H1 (cell line): ENCODE data around the gene SORCS3. TPM values are rescaled to one million over a fixed set of nuclear protein-coding genes. Genes with fewer than 3 reads are reported as not detected.

ENCODE experiments used
- CTCF ChIA-PET: fragments of 300-600 bp; sonication (Branson Sonifier 250); formaldehyde crosslinking; loops from one replicate; lab custom pipeline; 2021; ENCODE audit not compliant: partially characterized antibody; lab: Charles Lee
- POLR2A ChIA-PET: fragments of 300-600 bp; sonication (Branson Sonifier 250); formaldehyde crosslinking; loops from one replicate; lab custom pipeline; 2021; ENCODE audit warnings: inconsistent platforms; ENCODE audit not compliant: partially characterized antibody; lab: Charles Lee
- DNase-seq, 2 experiments: peaks; one replicate each; pipeline versions ENCODE4 v3.0.0 to v3.0.0-alpha.2; 2010 to 2022; ENCODE audit warnings: low spot score in 2 of 2, low read depth in 1 of 2, mixed read lengths in 1 of 2
- FAIRE-seq: peaks from 2 replicates; lab custom pipeline; 2011; peaks lifted over from hg19 to GRCh38; lab: Jason Lieb, UNC
- H2AFZ ChIP-seq: 2 replicates; pipeline ENCODE4 v1.8.1; 2012; ENCODE audit warnings: low read length, inconsistent platforms
- H2AK5ac ChIP-seq: 2 replicates; pipeline ENCODE4 v1.6.1; 2013; ENCODE audit warnings: low read depth, low read length
- H2BK120ac ChIP-seq: replicated peaks from 2 replicates; pipeline ENCODE3; 2013; ENCODE audit warnings: low read depth, low read length, inconsistent platforms
- H2BK12ac ChIP-seq: 2 replicates; pipeline ENCODE4 v1.6.1; 2013; ENCODE audit warnings: low read depth, low read length
- H2BK15ac ChIP-seq: 2 replicates; pipeline ENCODE4 v1.6.1; 2013; ENCODE audit warnings: low read length
- H2BK20ac ChIP-seq: 2 replicates; pipeline ENCODE4 v1.6.1; 2013; ENCODE audit warnings: low read length
- H2BK5ac ChIP-seq: 2 replicates; pipeline ENCODE4 v1.6.1; 2013; ENCODE audit warnings: low read depth, low read length
- H3K14ac ChIP-seq: 2 replicates; pipeline ENCODE4 v1.6.1; 2013; ENCODE audit warnings: inconsistent platforms; ENCODE audit not compliant: insufficient read length
- H3K18ac ChIP-seq: 2 replicates; pipeline ENCODE4 v1.6.1; 2013; ENCODE audit warnings: low read length; ENCODE audit errors: extremely low read depth
- H3K23ac ChIP-seq: 2 replicates; pipeline ENCODE4 v1.6.1; 2013; ENCODE audit warnings: inconsistent platforms; ENCODE audit not compliant: insufficient read length
- H3K23me2 ChIP-seq: 2 replicates; pipeline ENCODE4 v1.6.1; 2013; ENCODE audit warnings: low read depth, low read length
- H3K27ac ChIP-seq: 2 replicates; pipeline ENCODE4 v1.6.1; 2011; ENCODE audit warnings: low read depth, low read length, inconsistent platforms
- H3K27me3 ChIP-seq, 4 experiments: replicated peaks in 1 of 4; 1 replicate in 1 of 4; 2 replicates in 3 of 4; pipeline versions ENCODE4 v1.6.1 to v1.8.1; 2011 to 2013; ENCODE audit warnings: low read length in 3 of 4, mild to moderate bottlenecking in 3 of 4, inconsistent platforms in 2 of 4, mixed read lengths in 2 of 4, moderate library complexity in 1 of 4; ENCODE audit not compliant: control insufficient read depth in 3 of 4, insufficient read depth in 3 of 4; ENCODE audit errors: extremely low read depth in 1 of 4
- H3K36me3 ChIP-seq, 4 experiments: 2 replicates each; pipeline versions ENCODE4 v1.6.1 to v1.8.1; 2011 to 2013; ENCODE audit warnings: mild to moderate bottlenecking in 4 of 4, low read length in 3 of 4, moderate library complexity in 2 of 4, control low read depth in 1 of 4, inconsistent platforms in 1 of 4; ENCODE audit not compliant: insufficient read depth in 4 of 4, control insufficient read depth in 2 of 4
- H3K4ac ChIP-seq: replicated peaks from 2 replicates; pipeline ENCODE3; 2013; ENCODE audit warnings: low read length, low read depth, mixed read lengths, inconsistent platforms; ENCODE audit not compliant: insufficient read length
- H3K4me1 ChIP-seq, 4 experiments: replicated peaks in 1 of 4; 1 replicate in 1 of 4; 2 replicates in 3 of 4; pipeline versions ENCODE4 v1.6.1 to v1.8.1; 2011 to 2013; ENCODE audit warnings: low read length in 3 of 4, inconsistent platforms in 2 of 4, mixed read lengths in 1 of 4; ENCODE audit not compliant: insufficient read depth in 4 of 4, control insufficient read depth in 3 of 4
- H3K4me2 ChIP-seq, 2 experiments: 2 replicates each; pipeline versions ENCODE4 v1.6.1 to v1.8.1; 2011 to 2013; ENCODE audit warnings: low read depth in 2 of 2, low read length in 2 of 2, control low read depth in 1 of 2, inconsistent platforms in 1 of 2, mild to moderate bottlenecking in 1 of 2; ENCODE audit not compliant: insufficient read depth in 1 of 2
- H3K4me3 ChIP-seq, 4 experiments: fragments of 200-600, 300-600 bp in 1 of 4; sonication (generic), shearing (Covaris generic), sonication (Bioruptor Twin) in 1 of 4; 2 replicates each; pipeline versions ENCODE4 v1.5.1 to v1.8.1; 2011 to 2016; ENCODE audit warnings: low read length in 4 of 4, low read depth in 3 of 4, control low read depth in 2 of 4, inconsistent platforms in 2 of 4, mild to moderate bottlenecking in 2 of 4, mixed read lengths in 1 of 4, moderate library complexity in 1 of 4; ENCODE audit not compliant: insufficient read depth in 2 of 4; ENCODE audit errors: extremely low read depth in 1 of 4
- H3K56ac ChIP-seq: replicated peaks from 2 replicates; pipeline ENCODE3; 2013; ENCODE audit warnings: low read depth, mild to moderate bottlenecking, mixed read lengths, low read length, inconsistent platforms; ENCODE audit not compliant: insufficient read length
- H3K79me1 ChIP-seq: 2 replicates; pipeline ENCODE4 v1.6.1; 2013; ENCODE audit warnings: low read depth, low read length, control low read depth
- H3K79me2 ChIP-seq, 2 experiments: 2 replicates each; pipeline versions ENCODE4 v1.6.1 to v1.8.1; 2012 to 2013; ENCODE audit warnings: low read length in 2 of 2, mild to moderate bottlenecking in 2 of 2, inconsistent platforms in 1 of 2; ENCODE audit not compliant: insufficient read depth in 2 of 2, control insufficient read depth in 1 of 2
- H3K9ac ChIP-seq, 4 experiments: replicated peaks in 1 of 4; 1 replicate in 1 of 4; 2 replicates in 3 of 4; pipeline versions ENCODE4 v1.6.1 to v1.8.1; 2011 to 2013; ENCODE audit warnings: low read depth in 3 of 4, low read length in 3 of 4, control low read depth in 2 of 4, mild to moderate bottlenecking in 2 of 4, moderate library complexity in 2 of 4, inconsistent platforms in 1 of 4; ENCODE audit errors: extremely low read depth in 1 of 4
- H3K9me3 ChIP-seq, 2 experiments: 2 replicates each; pipeline versions ENCODE4 v1.6.1 to v1.8.1; 2012 to 2013; ENCODE audit warnings: mild to moderate bottlenecking in 2 of 2, moderate library complexity in 2 of 2, control low read depth in 1 of 2, inconsistent platforms in 1 of 2, low read depth in 1 of 2, low read length in 1 of 2, mixed read lengths in 1 of 2; ENCODE audit not compliant: insufficient read depth in 2 of 2
- H4K20me1 ChIP-seq, 2 experiments: replicated peaks in 1 of 2; 2 replicates each; pipeline versions ENCODE3 to v1.8.1; 2011 to 2013; ENCODE audit warnings: inconsistent platforms in 2 of 2, low read length in 2 of 2, mild to moderate bottlenecking in 1 of 2; ENCODE audit not compliant: insufficient read depth in 2 of 2, control insufficient read depth in 1 of 2
- H4K5ac ChIP-seq: 2 replicates; pipeline ENCODE4 v1.6.1; 2013; ENCODE audit warnings: low read length, low read depth, mixed read lengths, inconsistent platforms; ENCODE audit not compliant: insufficient read length
- H4K8ac ChIP-seq: 2 replicates; pipeline ENCODE4 v1.8.0; 2013; ENCODE audit warnings: mild to moderate bottlenecking, moderate library complexity, low read length, inconsistent platforms; ENCODE audit not compliant: insufficient read depth; ENCODE audit errors: extremely low read depth
- H4K91ac ChIP-seq: replicated peaks from 2 replicates; pipeline ENCODE3; 2013; ENCODE audit warnings: low read length, mixed read lengths, inconsistent platforms; ENCODE audit not compliant: insufficient read length
- BACH1 ChIP-seq: IDR thresholded peaks from 2 replicates; pipeline ENCODE4 v1.6.1; 2012; ENCODE audit warnings: low read length, improper control_type of control experiment
- CEBPB ChIP-seq: IDR thresholded peaks from 2 replicates; pipeline ENCODE4 v1.6.1; 2012; ENCODE audit warnings: low read depth, low read length
- CHD2 ChIP-seq: IDR thresholded peaks from 2 replicates; pipeline ENCODE4 v1.6.1; 2012; ENCODE audit warnings: low read length, improper control_type of control experiment
- SP4 ChIP-seq: IDR thresholded peaks from 2 replicates; pipeline ENCODE4 v1.6.1; 2012; ENCODE audit warnings: low read length, inconsistent platforms
- YY1 ChIP-seq: IDR thresholded peaks from 2 replicates; pipeline ENCODE4 v1.6.1; 2011; ENCODE audit warnings: low read depth, mild to moderate bottlenecking, low read length
- WGBS, 2 experiments: shearing (Covaris generic) in 1 of 2; methylation state at CpG; one replicate each; pipeline versions ENCODE4 v1.1.6 to v1.1.7; 2013 to 2015; ENCODE audit warnings: low lambda C conversion rate in 2 of 2, mixed read lengths in 2 of 2, inconsistent platforms in 1 of 2, low coverage in 1 of 2, missing lambda C conversion rate in 1 of 2; ENCODE audit not compliant: insufficient replicate concordance in 2 of 2, insufficient coverage in 1 of 2, insufficient read length in 1 of 2; ENCODE audit errors: extremely low coverage in 1 of 2, missing lambda C conversion rate in 1 of 2; 5-methylcytosine and 5-hydroxymethylcytosine counted together
- polyA plus RNA-seq, 7 experiments: library from polyadenylated mRNA; depleted of rRNA in 3 of 7; stranded (reverse) in 5 of 7; unstranded in 2 of 7; fragments of >200 nt in 5 of 7; fragments of 200-250 nt in 2 of 7; gene quantifications; 1 replicate in 5 of 7; 2 replicates in 1 of 7; 4 replicates in 1 of 7; pipeline versions ENCODE4 v1.2.1 to v1.2.3, GENCODE V29; 2011 to 2013; ENCODE audit warnings: missing spikeins in 2 of 7, mixed read lengths in 2 of 7
- total RNA-seq: library from RNA; stranded (reverse); fragmentation: NEBNext Ultra II Directional; extraction: Animal tissue kit (Norgen Biotek cat#: 25700); gene quantifications from 2 replicates; pipeline ENCODE4 v1.2.1, GENCODE V29; 2021

Gene SORCS3
- total and polyA plus RNA-seq, 2 of the 8 experiments (the other 6 are each of a cell fraction or from before 2014, with no cell fraction given): 0.26 to 0.88 TPM

- Histone ChIP-seq H3K4ac (no peak overlapping the region), H4K20me1 (no peaks in the 10 kb centered on the region), H3K79me2 (no peaks in the 10 kb centered on the region), H3K23ac (no peak overlapping the region), H2BK5ac (no peak overlapping the region), H3K56ac (no peak overlapping the region), H4K5ac (no peak overlapping the region), H2BK12ac (no peak overlapping the region), H2BK120ac (no peak overlapping the region), H3K4me2 (no peak overlapping the region), H3K27ac (no peak overlapping the region), H3K36me3 (no peaks in the 10 kb centered on the region), H3K18ac (no peak overlapping the region), H3K23me2 (peaks cover 2% of the 10 kb centered on the region; the same call in 1 of the 2 replicates), H2AFZ (no peak overlapping the region), H3K9me3 (no peaks in the 10 kb centered on the region), H2AK5ac (no peak overlapping the region), H2BK15ac (no peak overlapping the region), H3K4me3 (no peak overlapping the region), H4K8ac (no peak overlapping the region), H4K91ac (no peak overlapping the region), H3K14ac (no peak overlapping the region), H3K4me1 (no peaks in the 10 kb centered on the region), H3K27me3 (no peaks in the 10 kb centered on the region), H3K9ac (no peak overlapping the region), H2BK20ac (no peak overlapping the region), H3K79me1 (no peaks in the 10 kb centered on the region)
- CTCF ChIA-PET: no interaction called here
- DNase-seq: no peak
- 96% methylated on average over 2 of the region's 2 CpGs; no CpG with 5 or more reads in 1 of the 2 experiments for WGBS, 2 experiments
- POLR2A ChIA-PET: no interaction called here
- no peak for FAIRE-seq
- TF ChIP-seq BACH1: no peak
- TF ChIP-seq YY1: no peak
- no peak for TF ChIP-seq CEBPB
- no peak for TF ChIP-seq CHD2
- no peak for TF ChIP-seq SP4
Observed at GRCh38 chr10:105288026-105288425, 646.9 kb downstream of the SORCS3 start.
